ENCODE results near the gene ABCG8.

- TF ChIP-seq CTCF (IDR thresholded peaks at IDR 0.05) (no peak), POLR2A (IDR thresholded peaks at IDR 0.05) (no peak)
Measured at GRCh38 chr2:43839776-43840564, 1.2 kb downstream of the ABCG8 start.

Measured in tibial nerve (tissue), 3 donors.